LNCAP (cell line): ENCODE measurements around the gene MLLT6.
A peak's percentile ranks its signal among the peaks of the same experiment; 100 is the strongest.

Source experiments
- TF ChIP-seq, protein P1 (sequence below): fragments of 450-650 bp; IDR thresholded peaks from 2 replicates; pipeline ENCODE4 v1.5.1; 2017; ENCODE audit warnings: mild to moderate bottlenecking

The MLLT6 gene

DNA sequence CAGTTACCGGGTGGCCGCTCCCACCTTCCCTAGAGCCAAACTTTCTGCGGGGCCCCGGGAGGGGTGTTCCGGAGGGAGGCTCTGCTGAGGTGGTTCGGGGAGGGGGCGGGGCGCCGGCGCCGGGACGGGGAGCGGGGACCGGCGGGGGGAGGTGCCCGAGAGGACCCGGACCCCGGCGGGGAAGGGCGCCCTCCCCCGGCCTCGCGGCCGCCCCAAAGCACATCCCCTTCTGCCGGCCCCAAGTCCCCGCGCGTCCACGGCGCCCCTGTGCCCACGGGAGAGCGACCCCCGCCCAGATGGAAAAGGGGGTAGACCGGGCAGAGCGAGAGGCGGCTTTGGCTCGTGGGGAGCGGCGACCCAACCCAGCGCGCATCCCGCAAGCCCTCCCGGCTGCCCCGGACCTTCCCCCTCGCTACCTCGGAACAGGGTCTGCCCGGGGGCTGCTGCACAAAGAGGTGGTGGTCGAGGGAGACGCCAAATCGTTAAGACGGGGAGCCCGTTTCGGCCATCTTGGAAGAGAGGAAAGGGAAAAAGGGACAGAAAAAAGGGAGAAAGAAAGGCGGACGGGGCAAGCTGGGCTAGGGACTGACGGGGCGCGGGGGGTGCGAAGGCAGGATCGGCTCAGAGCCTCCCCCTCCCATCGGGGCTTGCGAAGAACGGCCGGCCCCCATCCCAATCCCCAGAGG lies 42.5 kb downstream of the MLLT6 start:
- TF ChIP-seq, protein P1, sequence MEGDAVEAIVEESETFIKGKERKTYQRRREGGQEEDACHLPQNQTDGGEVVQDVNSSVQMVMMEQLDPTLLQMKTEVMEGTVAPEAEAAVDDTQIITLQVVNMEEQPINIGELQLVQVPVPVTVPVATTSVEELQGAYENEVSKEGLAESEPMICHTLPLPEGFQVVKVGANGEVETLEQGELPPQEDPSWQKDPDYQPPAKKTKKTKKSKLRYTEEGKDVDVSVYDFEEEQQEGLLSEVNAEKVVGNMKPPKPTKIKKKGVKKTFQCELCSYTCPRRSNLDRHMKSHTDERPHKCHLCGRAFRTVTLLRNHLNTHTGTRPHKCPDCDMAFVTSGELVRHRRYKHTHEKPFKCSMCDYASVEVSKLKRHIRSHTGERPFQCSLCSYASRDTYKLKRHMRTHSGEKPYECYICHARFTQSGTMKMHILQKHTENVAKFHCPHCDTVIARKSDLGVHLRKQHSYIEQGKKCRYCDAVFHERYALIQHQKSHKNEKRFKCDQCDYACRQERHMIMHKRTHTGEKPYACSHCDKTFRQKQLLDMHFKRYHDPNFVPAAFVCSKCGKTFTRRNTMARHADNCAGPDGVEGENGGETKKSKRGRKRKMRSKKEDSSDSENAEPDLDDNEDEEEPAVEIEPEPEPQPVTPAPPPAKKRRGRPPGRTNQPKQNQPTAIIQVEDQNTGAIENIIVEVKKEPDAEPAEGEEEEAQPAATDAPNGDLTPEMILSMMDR, result peak; percentile 34; the same call in 1 of the 2 replicates

DNA sequence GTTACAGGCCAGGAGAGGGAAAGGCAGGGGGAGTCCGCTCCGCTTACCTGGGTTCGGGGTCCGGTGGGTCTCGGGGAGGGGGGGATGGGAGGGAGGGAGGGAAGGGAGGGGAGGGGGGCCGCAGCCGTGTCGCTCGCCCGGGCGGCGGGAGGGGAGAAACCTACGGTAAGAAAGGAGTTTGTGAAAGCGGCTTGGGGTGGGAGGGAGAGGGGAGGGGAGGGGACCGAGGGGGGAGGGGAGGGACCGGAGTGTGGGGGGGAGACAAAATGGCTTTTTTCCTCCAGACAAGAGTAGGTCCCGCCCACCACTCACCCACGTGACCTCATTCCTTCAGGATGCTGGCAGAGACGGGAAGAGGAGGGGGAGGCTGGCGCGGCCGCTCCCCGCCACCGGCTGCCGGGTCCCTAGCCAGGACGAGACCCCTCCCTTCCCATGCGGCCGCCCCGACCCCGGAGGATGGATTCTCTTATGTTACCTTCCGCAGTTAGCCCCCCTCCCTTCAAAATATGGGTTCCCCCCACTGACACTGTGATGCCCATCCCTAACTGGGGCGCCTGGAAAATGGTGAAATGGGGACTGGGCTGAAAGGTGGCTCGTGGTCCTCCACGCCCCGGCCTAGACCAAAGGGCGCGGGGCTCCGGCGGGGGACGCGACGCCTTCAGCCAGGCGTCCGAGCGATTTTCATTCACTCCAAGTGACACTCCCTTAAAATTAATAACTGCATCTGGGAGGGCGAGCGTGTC lies 43.2 kb downstream of the MLLT6 start, which contains the start of gene PCGF2:
PCGF2 (minus strand) TSS at position 188 of the 743 bp plus-strand sequence. CDS start 7,934 bp downstream, outside the sequence.
- TF ChIP-seq, protein P1, result no peak

DNA sequence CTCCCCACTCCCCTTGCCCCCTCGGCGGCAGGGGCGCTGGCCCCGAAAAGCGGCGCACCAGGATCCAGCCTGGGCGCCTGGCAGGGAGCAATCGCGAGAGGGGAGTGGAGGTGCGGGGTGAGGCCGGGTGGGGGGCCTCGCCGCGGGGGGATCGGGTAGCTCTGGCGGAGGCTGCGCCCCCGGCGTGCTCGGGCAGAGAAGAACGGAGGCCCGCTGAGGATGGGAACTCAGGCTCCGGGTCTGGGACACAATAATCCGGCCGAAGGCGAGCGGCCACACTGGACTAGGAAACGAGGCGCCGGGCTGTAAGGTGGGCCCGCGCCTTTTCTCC lies 43.8 kb downstream of the MLLT6 start:
- TF ChIP-seq, protein P1, result no peak

DNA sequence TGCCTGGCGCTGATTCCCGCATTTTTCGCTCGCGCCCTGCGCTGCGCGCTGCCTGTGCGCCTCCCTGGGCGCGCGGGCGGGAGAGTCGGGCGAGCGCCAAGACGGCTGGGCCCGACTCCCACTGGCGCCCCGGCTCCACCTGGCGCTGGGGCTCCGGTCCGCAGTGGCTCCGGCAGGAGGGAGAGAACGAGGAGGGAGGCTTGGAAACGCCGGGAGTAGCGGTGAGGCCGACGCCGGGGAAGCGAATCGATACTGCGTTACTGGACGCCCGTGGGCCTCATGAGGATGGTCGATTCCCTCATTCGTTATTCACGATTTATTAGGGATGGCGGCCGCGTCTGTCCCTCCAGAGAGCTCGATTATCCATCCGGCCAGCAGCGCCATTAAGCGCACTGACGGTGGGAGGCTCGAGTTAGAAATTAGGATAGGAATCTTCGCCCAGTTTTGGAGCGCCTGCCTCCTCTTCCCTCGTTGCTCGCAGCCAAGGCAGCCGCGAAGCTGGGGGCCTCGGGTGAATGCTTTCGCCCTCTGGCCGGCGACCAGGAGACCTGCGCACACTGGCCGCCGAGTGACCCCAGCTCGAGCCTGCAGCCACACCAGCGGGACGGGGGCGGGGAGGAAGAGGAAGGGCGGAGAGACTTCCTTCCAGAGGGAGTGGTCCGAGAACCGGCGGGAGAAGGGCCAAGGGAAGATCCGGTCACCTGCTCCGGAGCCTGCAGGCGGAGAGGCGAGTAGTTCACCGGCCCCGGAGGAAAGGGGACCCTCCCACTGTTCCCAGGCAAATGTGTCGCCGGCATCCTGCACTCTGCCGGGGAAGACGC lies 44.4 kb downstream of the MLLT6 start:
- TF ChIP-seq, protein P1, result no peak

DNA sequence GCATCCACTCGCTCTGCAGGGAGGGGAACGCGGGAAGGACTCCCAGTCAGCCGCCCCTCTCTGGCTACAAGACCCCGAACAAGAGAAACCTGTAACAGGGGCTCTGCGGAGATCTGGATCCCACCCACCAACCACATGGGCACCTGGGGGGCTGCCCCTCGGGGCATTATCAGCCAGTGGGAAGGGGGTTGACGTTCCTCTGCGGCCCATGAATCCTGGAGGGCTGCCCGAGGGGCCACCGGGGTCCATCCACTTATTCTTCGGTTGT lies 44.9 kb downstream of the MLLT6 start:
- TF ChIP-seq, protein P1, result no peak

DNA sequence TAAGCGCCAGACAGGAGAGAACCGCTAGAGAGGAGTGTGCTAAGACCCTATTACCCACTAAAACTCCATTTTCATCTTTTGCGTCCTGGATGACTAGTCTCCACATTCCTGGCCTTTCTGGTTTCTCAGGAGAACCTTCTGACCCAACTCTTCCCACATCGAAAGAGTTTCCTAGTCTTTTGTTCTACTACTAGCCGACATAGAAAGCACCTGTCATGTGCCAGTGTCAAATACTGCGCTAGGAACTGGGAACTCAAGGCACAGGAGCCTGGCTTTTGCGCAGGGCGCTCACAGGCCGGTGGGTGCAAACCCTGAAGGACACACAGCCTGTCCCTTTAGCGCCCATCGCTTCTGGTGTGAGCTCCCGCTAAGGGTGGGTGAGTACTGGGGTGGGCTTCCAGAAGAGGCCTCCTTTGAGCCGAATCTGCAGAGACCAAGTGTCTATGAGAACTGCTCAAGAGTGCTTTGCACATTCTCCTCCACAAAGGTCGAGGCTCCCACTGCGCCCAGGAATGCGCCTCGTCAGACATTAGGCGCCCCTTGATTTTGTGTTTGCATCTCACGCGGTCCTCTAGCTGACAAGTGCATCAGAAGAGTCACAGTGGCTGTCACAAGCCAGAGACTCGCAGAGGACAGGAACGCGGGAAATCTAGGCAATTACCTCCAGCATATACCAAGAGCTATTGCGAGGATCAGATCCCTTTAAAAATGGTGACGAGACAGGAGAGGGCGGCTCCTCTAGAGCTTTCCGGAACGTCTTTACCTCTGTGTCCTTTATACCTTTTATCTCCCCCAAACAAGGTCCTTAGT lies 45.4 kb downstream of the MLLT6 start:
- TF ChIP-seq, protein P1, result no peak

DNA sequence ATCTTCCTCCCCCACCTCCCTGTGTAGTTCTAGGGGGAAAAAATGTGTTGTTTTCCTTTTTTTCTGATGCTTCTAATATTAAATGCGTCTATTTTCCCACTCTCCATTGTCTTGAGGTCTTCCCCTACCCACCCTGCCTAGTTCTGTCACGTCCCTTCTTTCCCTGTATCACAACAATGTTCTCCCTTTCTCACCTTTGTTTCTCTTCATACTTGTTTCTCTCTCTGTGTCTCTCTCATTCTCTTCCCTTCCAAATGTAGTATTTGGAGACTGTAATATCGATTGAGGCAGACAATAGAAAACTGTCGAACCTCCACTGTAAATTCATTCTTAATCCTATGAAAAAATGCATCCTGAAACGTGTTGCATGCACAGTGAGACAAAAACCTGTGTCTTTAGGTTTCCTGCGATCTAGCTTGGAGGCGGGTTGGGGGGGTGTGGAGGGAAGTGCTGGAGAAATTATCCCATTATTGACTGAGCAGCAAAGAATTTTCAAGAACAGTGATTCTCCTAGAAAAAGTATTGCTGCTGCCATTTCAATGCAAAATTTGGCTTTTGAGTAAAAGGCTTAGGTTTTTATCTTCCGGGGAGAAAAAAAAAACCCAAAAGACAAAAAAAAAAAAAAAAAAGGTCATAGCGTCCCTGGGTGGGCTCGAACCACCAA lies 46.2 kb downstream of the MLLT6 start:
- TF ChIP-seq, protein P1, result no peak
